GM12891 (cell line): ENCODE measurements around the gene MYL3.

Experiments
- PAX5 ChIP-seq: IDR thresholded peaks from 2 replicates; pipeline ENCODE4 v1.6.1; 2011; ENCODE audit warnings: low read length, moderate library complexity, mild to moderate bottlenecking; ENCODE audit not compliant: insufficient read depth, severe bottlenecking
- POLR2A ChIP-seq: IDR thresholded peaks from 2 replicates; pipeline ENCODE4 v1.6.1; 2011; ENCODE audit warnings: low read depth, low read length, control low read depth
- POLR2AphosphoS5 ChIP-seq: IDR thresholded peaks from 2 replicates; pipeline ENCODE4 v1.6.1; 2011; ENCODE audit warnings: low read depth, low read length, control low read depth
- POU2F2 ChIP-seq: IDR thresholded peaks from 2 replicates; pipeline ENCODE4 v1.6.1; 2011; ENCODE audit warnings: low read depth, mild to moderate bottlenecking, control low read depth, low read length, moderate library complexity
- SPI1 ChIP-seq: IDR thresholded peaks from 2 replicates; pipeline ENCODE4 v1.6.1; 2011; ENCODE audit warnings: low read depth, low read length, control low read depth
- TAF1 ChIP-seq: IDR thresholded peaks from 2 replicates; pipeline ENCODE4 v1.6.1; 2011; ENCODE audit warnings: low read depth, low read length, control low read depth

GRCh38 chr3:46859001-46859710, 4.1 kb downstream of the MYL3 start:
- no peak for TF ChIP-seq TAF1
- TF ChIP-seq POLR2A: no peak
- TF ChIP-seq SPI1: no peak
- no peak for TF ChIP-seq POLR2AphosphoS5
- no peak for TF ChIP-seq POU2F2
- no peak for TF ChIP-seq PAX5
